ENCODE measurements around the gene SLMAP.

SLMAP gene

DNA sequence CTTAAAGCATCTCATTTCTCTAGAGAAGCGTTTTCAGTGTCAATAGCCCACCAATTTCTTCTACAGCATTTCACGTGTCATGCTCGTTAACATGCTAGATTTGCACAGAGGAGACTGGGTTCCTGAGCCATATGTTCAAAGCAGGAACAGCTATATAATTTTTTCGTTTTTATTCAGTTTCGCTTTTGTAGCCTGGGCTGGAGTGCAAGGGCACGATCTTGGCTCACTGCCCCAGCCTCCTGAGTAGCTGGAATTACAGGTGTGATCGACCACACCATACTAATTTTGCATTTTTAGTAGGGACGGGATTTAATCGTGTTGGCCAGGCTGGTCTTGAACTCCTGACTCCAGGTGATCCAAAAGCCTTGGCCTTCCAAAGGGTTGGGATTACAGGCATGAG, 6.6 kb upstream of the SLMAP start:
- no peak for DNase-seq (ENCODE audit: low read depth in 2 of 2)

DNA sequence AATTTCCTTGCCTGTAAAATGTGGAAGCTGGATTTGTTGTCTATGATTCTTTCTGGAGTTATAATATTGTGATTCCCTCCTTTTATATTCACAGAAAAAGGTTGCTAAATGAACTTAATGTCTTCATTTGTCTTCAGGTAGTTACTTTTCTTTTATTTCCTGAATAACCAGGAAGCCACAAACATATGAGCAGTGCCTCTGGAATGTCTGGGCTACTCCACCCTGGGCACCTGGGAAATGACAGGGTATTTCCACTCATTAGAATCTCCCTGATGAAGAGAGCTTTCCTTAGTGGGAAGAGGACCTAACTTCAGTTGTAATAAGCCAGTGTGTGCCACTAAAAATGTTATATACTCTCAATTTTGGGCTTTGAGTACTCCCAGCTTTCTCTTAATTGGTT, 3.8 kb upstream of the SLMAP start:
- no peak for DNase-seq (ENCODE audit: low read depth in 2 of 2)

DNA sequence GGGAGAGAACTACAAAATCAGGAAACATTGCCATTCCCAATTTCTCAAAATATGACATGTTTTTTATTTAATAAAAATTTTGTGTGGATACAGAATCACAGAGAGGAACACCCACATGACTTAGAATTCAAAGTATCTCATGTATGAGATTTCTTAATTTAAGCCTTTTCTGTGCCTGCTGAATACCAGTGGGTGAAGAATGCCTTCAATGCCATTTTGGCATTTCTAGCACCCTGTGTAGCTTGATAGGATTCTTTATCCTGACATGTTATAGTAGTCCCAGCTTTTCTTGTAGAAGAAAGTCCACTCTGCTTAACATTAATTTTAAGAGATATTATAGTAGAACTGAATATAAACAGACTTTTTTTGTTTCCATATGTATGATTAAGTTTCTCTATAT, 3.1 kb upstream of the SLMAP start:
- no peak for DNase-seq (ENCODE audit: low read depth in 2 of 2)

DNA sequence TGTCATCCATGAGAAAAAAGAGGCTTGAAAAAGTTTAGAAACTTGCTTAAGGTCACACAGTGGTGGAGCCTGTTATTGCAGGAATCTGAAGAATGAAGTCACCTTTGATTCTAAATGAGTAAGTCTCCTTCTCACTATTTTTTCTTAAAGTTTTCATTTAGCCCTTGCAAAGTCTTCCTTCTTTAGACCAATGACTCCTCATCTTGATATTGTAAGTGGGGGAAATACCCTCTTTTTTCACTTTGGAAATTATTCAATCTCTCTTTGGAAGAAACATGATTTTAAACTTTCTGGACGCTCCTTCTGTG, 787 bp upstream of the SLMAP start:
- no peak for DNase-seq (ENCODE audit: low read depth in 2 of 2)

DNA sequence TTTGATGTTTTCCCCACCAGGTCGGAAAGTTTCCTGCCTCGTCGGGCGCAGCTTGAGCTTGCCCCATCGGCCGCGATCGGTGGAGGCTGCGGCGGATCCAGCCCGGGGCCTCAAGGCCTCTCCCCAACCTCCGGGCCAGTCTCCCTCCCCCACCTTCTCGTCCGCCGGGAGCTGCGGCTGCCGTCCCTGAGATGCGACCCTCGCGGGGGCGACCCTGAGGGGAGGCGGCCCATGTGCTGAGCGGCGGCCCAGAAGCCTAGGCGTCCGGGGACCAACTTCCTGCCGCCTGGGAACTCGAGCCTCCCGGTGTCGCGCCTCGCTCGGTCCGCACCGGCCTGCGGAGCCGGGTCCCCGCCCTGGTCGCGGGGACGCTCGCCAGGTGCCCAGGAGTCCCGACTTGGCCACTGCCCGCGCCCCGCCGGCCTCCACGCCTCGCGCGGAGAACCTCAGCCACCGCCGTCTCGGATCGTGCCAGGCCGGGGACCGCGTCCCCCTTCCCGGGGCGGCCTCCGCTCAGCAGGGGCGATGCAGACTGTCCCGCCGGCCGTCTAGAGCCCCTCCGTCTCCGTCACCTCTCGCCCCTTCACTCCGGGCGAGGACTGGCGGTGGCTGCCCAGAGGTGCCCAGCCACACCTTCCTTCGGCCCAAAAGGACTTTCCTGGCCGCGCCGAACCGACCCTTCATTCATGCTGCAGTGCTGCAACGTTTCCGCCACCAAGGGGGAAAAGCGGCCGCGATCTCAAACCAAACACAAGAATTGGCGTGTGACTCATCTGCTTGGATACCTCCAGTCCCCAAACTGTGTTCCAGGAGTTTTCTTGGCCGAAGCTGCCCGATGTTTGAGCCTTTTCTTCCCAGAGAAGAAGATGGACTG, 656 bp downstream of the SLMAP start:
- DNase-seq (ENCODE audit: low read depth in 2 of 2), result peak; percentile 18 to 33

DNA sequence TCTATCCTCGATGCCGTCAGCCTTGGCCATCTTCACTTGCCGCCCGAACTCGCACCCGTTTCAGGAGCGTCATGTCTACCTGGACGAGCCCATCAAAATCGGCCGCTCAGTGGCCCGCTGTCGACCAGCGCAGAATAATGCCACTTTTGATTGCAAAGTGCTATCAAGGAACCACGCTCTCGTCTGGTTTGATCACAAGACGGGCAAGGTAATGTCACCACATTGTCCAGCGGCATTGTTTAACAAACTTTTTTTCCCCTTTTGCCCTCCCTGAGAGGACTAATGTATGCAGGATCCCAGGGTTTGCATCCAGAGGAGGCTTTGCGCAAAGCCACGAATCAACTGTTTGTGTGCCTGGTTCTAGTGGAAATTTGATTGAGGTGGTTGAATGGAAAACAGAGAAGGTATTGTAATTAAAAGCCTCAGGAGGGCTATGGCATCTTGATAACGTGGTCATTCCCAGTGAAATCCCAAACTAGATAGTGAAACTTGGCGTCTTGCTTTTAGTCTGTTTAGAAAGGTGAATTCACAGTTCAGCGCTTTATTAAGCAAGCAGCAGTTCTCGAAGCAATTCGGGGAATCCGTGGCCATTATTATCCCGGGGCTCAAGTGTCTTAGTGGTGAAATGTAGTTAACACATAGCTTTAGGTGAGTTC, 1.7 kb downstream of the SLMAP start:
- DNase-seq (ENCODE audit: low read depth in 2 of 2), result no peak

DNA sequence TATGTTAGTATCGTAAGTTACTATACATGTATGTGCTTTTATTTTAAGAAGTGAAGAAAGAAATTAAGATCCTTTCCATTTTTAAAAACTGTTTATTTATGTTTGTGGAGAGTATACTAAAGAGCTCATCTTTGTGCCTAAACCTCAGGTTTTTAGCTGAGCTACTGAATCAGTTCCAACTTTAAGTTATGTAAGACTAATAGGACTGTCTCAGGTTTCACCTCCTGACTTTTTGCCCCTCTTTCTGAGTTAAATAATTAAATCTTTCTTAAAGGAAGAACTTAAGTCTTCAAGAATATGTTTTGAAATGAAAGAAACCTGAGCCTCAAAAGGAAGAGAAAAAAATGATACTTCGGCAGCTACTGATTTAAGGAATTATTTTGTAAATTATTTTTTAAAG, 2.6 kb downstream of the SLMAP start:
- no peak for DNase-seq (ENCODE audit: low read depth in 2 of 2)

DNA sequence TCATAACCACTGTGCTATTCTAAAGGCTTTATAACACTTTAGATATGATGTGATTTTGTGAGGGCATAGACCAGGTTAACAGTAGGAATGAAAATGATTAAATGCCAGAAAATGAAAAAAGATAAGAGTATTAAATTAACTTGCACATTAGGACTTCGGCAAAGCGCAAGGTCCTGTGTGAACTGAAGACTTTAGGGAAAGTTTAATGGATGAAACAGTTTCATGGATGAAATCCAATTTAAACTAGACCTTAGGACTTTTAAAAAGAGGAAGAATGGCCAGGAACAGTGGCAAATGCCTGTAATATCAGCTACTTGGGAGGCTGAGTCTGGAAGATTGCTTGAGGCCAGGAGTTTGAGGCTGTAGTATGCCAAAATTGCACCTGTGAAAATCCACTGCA, 8.7 kb downstream of the SLMAP start:
- no peak for DNase-seq (ENCODE audit: low read depth in 2 of 2)

DNA sequence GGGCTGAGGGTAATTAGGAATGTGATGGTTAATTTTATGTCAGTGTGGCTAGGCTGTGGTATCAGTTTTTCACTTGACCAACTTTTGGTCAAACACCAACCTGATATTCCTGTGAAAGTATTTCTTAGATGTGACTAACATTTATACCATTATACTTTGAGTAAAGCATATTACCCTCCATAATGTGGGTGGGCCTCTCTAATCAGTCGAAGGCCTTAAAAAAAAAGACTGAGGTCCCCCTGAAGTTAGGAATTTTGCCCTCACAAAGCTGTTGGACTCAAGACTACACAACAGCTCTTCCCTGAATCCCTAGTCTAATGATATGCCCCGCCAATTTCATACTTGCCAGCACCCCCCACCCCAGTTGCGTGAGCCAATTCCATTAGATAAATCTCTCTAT, 12.5 kb downstream of the SLMAP start:
- no peak for DNase-seq (ENCODE audit: low read depth in 2 of 2)

DNA sequence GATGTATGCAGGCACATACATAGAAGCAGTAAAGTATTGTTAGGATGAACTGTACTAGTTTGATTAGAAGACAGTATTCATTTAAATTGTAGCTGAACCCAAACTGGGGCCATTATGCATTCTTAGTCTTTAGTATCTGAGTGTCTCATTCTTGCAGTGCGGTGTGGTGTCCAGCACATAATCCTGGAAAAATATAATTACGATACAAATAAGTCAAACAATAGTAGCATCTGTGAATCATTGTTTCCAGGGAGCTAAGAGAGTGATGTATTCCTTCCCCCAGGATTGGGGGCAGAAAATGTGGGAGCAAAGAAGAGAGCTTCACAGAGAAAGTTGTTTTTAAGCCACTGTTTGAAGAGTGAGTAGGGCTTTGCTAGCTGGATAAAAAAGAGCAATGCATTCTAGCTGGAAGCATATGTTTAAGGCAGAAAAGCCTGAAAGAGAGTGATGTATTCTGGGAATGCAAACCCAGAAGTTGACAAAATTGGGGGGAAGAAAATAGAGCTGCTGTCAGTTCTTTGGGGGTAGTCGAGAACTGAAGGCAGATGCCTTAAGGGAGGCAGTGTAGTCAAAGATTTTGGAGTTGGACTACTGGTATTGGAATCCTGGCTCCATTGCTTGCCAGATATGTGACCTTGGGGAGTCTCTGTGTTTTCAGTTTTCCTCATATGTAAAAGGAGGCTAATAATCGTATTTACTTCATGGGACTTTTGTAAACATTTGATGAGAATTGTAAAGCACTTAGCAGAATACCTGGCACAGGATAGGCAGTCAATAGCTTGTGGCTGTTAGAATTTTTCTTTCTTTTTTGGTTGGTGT, 14.1 kb downstream of the SLMAP start:
- DNase-seq (ENCODE audit: low read depth in 2 of 2), result no peak

DNA sequence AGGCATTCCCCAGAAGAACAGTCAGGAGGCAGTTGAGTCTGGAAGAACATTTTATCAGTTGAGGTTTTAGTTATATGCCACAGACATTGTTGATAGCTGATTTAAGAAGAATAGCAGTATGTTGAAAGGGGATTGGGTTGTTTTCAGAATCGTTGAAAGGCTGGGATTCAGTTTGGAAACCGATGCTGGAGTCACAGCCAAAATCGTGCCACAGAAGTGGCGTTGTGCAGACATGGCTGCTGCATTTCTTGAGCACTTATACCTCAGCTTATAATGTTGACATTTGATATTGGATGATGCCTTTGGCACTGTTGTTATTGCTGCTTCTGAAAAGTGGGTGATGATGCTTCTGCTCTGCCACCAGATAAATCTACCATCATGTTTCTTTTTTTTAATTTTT, 16.1 kb downstream of the SLMAP start:
- no peak for DNase-seq (ENCODE audit: low read depth in 2 of 2)

DNA sequence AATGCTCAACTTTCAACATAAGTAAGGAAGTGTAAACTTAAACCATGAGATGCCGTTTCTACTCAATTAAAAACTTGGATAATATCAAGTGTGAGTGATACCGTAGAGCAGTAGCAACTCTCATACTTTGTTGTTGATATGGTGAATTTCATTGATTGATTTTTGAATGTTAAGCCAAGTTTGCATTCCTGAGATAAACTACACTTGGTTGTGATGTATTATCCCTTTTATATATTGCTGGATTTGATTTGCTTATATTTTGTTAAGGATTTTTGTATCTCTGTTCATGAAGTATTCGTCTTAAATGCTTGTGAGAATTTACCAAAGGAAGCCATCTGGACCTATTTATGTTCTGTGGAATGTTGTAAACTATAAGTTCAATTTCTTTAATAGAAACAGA, 21.7 kb downstream of the SLMAP start:
- DNase-seq (ENCODE audit: low read depth in 2 of 2), result no peak

DNA sequence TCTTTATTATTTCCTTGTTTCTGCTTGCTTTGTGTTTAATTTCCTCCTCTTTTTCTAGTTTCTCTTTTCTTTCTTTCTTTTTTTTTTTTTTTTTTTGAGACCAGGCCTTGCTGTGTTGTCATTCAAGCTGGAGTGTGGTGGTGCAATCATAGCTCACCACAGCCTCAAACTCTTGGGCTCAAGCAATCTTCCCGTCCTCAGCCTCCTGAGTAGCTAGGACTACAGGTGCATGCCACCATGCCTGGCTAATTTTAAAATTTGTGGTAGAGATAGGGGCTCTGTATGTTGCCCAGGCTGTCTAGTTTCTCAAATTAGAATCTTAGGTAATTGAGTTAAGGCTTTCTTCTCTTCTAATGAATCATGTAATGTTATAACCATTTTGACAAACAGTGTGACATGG, 22.4 kb downstream of the SLMAP start:
- DNase-seq (ENCODE audit: low read depth in 2 of 2), result no peak

DNA sequence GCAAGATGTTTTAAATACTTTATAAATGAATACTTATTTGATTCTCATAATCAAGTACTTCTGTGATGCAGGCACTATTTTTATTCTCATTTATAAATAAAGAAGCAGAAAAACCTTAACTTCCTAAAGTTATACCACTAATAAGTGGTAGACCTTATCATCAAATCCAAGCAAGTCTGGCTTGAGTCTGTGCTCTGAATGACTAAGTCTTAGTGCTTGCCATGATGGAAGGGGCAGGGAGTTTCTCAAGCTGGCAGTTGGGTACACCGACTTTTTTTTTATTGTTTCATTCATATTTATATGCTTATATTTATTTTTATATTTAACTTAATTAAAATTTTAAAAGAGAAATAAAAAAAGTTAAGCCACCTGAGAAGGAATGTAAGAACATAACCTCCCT, 23.6 kb downstream of the SLMAP start:
- DNase-seq (ENCODE audit: low read depth in 2 of 2), result no peak

DNA sequence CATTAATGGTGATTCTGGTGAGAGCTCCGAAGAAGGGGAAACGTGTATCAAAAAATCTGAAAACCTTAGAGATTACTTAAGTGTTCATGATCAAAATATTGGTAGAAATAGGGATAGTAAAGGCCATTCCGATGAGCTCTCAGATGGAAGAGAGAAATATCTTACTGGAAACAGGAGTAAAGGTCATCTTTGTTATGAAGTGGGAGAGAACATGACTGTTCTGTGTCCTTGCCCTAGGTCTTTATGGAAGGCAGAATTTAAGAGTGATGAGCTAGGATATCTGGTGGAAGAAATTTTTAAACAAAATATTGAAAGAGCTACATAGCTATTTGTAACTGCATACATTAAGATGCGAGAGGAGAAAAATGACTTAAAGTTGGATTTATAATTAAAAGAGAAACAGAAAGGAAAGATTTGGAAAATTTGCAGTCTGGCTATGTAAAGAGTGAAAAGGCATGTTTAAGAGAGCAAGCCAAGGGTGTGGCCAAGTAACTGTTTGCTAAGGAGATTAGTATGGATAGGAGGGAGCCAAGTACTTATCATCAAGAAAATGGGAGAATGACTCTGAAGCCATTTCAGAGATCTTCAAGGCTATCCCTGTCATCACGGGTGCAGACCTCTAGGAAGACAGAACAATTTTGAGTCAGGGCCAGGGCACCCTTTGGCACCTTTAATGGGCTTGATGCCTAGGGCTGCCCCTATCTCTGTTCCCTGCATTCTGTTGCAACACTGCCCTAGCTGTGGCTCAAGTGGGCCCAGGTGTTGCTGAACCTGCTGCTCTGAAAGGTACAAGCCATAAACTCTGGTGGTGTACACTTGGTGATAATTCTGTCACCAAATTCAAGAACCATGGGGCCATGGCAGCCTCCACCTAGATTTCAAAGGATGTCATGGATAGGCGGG, 27.3 kb downstream of the SLMAP start:
- DNase-seq (ENCODE audit: low read depth in 2 of 2), result no peak

DNA sequence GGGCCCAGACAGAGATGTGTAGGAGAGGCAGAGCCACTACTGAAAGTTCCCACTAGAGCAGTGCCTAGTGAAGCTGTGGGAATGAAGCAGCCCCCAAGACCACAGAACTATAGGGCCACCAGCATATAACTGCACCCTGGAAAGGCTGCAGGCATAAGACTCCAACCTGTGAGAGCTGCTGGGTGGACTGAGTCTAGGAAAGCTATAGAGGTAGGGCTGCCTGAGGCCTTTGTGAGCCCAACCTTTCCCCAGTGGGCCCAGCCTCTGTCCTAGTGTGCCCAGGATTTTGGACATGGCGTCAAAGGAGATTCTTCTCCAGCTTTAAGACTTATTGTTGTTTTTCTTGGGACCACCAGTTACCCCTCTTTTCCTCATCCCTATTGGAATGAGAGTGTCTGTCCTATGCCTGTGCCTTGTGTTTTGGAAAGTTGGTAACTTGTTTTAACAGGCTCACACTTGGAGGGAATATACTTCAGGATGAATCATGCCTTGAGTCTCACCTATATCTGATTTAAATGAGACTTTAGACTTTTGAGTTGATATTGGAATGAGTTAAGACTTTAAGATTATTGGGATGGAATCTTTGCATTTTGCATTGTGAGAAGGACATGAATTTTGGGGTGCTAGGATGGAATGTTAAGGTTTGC, 28.1 kb downstream of the SLMAP start:
- no peak for DNase-seq (ENCODE audit: low read depth in 2 of 2)

DNA sequence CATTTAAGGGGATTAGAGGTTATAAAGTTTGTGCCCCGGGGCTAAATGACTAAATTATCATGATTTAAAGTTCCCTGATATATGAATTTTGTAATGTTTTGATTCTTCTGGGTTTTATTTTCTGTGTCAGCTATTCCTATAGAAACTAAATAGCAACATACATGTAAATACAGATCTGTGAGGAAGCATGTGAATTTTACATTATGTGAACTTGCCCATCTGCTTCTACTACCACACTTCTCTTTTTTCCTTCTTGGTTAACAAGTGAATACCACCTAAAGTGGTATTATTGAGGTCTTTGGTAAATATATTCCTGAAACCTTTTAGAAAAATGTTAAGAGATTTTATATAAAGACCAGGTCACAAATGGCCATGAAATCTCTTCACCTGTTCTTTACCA, 29.3 kb downstream of the SLMAP start:
- no peak for DNase-seq (ENCODE audit: low read depth in 2 of 2)

DNA sequence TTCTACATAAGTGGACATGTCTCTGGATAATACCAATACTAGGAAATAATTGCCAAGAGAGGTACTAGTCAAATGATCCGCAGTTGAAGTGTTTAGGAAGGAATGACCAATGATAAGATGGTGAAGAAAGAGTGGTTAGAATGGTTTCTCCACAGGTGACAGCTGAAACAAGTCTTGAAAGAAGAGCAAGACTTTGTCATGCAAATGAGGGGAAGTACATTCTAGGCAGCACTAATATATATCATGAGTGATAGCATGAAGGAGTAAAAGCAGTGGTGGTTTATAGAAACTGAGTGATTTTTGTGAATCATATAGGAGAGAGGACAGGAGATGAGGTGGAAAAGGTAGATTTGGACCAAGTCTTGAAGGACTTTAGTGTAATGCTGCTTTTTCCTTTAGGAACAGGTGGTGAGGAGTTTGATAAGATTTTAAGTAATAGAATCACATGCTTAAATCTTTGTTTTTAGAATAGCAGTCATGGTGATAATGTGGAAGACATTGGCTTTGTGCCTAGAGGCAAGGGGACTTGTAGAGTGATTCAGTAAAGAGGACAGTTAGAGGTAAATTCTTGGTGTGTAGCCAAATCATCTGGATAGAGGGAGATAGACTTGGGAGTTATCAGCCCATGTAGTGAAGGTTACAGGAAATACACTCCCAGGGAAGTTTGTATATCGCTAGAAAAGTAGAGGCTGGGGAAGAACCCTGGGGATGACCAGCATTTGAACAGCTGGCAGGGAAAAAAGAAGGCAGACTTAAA, 31.9 kb downstream of the SLMAP start:
- no peak for DNase-seq (ENCODE audit: low read depth in 2 of 2)

DNA sequence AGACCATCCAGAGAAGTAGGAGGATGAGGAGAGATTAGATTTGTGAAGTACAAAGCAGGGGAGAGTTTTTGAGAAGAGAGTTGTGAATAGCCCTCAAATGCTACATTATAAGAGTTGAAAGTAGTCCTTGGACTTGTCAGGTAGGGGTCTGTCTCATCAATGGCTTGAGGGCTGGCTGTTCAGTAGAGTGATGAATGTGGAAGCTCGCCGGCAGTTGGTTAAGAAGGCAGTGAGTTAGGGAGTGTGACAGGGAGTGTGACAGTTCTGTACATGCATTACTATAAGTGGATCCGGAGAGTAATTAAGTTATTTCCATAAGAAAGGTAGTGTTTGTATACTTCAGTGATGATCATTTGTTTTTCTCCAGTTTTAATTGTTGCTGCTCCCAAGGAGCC, 32.5 kb downstream of the SLMAP start:
- no peak for DNase-seq (ENCODE audit: low read depth in 2 of 2)

DNA sequence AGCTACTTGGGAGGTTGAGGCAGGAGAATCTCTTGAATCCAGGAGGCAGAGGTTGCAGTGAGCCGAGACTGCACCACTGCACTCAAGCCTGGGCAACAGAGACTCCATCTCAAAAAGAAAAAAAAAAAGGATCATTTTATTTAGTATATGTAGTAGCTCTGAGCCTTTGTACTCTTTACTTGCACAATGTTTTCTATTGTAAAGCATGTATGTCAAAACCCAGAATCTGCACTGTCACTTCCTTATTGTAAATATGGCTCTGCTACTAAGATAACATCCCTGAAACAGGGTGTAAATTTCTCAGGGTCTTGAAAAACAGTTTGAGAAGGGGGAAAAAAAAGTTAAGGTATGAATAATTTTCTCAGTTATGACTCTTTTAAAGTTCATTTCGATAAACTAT, 35.1 kb downstream of the SLMAP start:
- no peak for DNase-seq (ENCODE audit: low read depth in 2 of 2)

DNA sequence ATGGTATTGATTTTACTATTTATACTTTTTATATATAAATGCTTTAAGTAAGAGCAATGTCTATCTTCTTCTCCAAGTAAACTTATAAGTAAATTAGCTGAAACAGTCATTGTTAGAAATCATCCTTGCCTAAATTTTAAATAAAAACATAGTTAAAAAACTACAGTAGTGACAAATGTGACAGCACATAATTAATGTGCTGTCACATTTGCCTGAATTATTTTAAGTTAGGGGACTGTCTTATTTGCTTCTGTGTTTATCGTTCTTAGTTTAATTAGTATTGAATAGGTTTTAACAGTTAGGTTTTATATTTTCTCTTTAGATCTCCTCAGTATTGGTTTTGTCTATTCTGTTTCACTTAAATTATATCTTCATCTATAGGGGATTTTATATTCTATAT, 36.1 kb downstream of the SLMAP start:
- no peak for DNase-seq (ENCODE audit: low read depth in 2 of 2)
